DMS 273 treated with DMSO at 0.1 percent for 48 hours (cell line): ENCODE measurements around the gene SLC9A7.
"Not testable (repeated sequence)": the region's sequence is repeated elsewhere in the genome, so short reads cannot be mapped to it uniquely, and the experiment has no call there.

Experiments
- DNase-seq: peaks from one replicate; lab custom pipeline; 2025; lab: John Stamatoyannopoulos, UW

Gene SLC9A7

GRCh38 chrX:46754036-46754435 lies 4.9 kb downstream of the SLC9A7 start:
- no peak for DNase-seq

- DNase-seq = no peak
Observed at GRCh38 chrX:46750889-46751288, 8.0 kb downstream of the SLC9A7 start.

DNA sequence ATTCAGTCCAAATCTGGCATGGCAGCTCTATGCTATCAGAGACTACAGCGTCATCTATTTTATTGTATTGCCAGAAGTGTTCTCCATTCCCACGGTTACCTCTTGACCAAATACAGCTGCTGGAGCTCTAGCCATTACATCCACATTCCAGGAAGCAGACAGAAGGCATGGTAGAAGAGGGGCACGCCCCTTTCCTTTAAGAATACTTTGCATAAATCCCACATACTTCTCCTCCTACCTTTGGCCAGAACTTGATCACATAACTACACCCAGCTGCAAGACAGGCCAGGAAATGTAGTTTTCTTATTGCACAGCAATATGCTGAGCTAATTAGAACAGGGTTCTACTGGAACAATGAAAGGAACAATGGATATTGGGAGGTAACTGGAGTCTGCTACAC lies 14.9 kb downstream of the SLC9A7 start:
- no peak for DNase-seq

DNA sequence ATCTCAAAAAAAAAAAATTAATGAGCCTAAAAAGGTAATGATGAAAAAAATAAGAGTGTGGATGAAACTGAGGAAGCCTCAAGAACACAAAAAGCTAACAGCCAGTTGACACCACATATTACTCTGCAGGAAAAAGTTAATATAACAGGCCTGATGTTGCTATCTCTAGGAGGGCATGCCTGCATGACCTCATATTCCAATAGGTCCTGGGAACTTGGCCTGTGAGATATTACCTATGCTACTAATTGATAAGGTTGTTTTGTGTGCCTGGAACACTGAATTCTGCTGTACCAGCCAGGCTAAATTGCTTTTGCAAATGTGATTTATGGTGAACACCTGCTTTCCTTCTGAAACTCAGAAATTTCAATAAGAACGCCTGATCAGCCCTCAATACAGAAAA lies 15.9 kb downstream of the SLC9A7 start:
- no peak for DNase-seq

DNA sequence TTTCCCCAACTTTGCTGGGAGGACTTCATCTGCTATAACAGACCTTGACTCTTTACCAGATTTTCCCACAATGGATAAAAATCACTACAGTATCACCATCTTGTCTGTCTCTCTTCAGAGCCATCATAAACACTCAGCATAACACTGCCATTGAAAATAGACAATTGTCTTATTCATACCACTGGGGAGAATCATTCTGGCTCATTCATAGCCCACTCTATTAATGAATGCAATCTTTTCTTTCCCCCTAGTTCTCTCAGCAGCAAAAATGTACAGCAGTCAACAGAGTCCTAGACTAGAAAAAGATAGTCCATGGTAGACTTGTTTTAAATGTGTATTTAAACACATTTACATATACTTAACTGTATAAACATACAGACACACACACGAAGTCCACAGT lies 19.2 kb downstream of the SLC9A7 start:
- no peak for DNase-seq

- no peak for DNase-seq
Observed at GRCh38 chrX:46737462-46737861, 21.5 kb downstream of the SLC9A7 start.

DNA sequence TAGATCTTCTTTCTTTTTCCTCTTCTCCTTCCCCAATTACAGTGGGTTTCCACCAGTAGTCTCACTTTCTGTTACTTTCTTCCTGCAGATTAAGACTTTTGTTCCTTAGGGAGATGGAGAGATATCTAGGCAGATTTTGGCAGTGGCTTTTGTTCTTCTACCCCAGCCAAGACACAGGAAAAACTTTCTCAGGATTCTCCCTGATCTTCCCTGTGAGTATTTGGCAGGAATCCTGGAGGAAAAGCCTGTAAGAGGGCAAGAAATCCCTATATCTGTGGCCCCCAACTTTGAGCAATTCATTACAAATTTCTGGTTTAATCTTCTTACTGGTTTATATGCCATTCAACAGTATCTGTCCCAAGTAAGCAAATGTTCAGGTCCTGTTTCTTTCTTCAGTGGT lies 21.9 kb downstream of the SLC9A7 start:
- no peak for DNase-seq

- DNase-seq = no peak
Observed at GRCh38 chrX:46735622-46736021, 23.3 kb downstream of the SLC9A7 start.

DNA sequence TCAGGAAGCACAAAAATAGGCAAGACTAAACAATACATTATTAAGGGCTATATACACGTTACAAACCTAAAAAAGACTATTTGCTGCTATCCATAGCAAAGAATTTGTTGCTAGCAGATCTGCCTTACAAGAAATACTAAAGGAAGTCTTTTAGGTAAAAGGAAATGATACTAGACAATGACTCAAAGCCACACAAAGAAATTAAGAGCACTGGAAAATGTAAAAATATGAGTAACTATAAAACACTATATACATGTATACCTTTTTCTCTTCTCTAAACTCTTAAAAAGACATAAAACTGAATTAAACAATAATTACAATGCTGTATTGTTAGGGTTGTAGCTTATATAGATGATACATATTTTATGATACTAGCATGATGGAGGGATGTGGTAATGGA lies 25.7 kb downstream of the SLC9A7 start:
- no peak for DNase-seq

DNA sequence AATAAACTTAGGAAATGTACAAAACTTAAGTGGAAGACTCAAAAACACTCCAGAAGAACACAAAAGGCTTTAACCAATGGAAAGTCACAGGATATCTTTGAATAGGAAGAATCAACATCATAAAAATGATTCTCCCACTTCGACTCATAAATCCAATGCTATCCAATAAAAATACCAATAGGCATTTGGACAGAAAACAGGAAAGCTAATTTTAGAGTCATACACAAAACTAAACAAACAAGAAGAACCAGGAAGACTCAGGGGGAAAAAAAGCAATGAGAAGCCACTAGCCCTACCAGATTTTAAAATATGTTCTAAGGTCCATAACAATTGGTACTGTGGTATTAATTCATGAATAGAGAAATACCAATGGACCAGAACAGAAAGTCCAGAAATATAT lies 28.2 kb downstream of the SLC9A7 start:
- DNase-seq = no peak

GRCh38 chrX:46727441-46727840 lies 31.5 kb downstream of the SLC9A7 start:
- no peak for DNase-seq

DNA sequence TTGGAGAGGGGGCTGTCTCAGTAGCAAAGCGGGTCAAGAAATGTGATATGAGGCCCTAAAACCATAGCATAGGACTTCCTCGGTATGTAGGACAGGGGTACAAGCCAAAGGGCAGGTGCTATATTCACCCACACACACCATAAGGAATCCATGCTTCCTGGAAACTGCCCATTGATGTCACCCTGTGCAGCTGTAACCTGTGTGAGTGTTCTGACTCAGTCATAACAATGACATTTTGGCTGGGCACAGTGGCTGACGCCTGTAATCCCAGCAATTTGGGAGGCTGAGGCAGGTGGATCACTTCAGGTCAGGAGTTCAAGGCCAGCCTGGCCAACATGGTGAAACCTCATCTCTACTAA lies 35.4 kb downstream of the SLC9A7 start:
- not testable (repeated sequence) for DNase-seq

DNA sequence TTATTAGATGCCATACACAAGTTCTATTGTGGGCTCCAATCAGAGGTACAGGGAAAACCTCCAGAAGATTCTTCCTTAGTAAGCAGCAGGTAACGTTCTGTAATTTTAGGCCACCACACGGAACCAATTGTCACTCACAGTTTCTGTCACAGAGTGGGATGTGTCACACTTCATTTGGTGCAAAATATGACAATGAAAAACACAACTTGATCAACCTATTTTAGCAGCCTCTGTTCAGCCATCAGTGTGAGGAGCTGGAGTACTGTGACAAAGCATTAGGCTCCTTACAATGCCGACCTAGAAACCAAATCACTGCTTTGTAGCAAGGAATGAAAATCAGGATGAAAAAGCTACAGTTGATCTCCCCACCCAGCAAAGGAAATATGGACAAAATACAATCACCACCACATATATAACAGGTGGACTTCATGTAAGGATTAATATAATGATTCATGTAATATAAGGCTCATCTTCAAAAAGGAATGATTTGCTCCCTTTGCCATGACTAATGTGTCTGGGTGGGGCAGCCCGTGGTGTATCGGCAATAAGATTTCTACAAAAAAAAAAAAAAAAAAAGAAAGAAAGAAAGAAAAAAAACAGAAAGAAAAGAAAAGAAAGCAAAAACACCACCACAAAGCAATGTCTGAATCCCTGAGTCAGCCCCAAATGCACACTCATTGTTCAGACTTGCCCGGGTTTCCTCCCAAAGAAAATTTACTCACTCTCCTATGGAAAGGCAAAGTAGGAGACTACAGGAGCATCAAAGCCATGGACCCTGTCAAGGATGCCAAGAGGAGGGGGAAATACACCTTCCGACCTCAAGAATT lies 36.0 kb downstream of the SLC9A7 start:
- DNase-seq = no peak

DNA sequence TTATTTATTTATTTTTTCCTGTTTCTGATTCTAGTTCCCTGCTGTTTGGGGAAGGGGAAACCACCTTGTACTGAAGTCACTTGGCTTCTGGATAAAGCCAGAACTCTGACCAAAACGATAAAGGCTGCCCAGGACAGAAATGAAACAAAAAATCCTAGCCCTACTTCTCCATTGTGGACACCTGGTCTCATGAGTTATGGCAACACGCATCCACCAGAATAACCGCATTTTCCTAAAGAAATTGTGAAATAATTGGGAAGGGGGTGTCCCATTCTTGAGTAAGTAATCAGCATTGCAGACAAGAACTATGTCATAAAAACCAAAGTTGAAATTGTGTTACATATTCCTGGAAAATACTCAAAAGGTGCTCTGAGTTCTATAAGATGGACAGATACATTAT lies 42.1 kb downstream of the SLC9A7 start:
- no peak for DNase-seq

- DNase-seq = no peak
Observed at GRCh38 chrX:46715997-46716396, 42.9 kb downstream of the SLC9A7 start.

DNA sequence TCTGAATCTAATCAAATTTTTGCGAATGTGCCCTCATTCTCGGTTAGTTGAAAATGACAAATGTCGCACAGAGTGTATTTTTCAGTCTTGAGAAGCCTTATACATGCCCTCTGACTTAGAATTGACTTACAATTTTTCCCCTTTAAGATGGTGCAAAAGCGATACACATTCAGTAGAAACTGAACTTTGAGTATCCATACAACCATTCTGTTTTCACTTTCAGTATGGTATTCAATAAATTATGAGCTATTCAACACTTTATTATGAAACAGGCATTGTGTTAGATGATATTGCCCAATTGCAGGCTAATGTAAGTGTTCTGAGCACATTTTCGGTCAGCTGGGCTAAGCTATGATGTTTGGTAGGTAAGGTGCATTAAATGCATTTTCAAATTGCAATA lies 43.4 kb downstream of the SLC9A7 start:
- no peak for DNase-seq

GRCh38 chrX:46713672-46714490 lies 45.0 kb downstream of the SLC9A7 start:
- DNase-seq = no peak

DNA sequence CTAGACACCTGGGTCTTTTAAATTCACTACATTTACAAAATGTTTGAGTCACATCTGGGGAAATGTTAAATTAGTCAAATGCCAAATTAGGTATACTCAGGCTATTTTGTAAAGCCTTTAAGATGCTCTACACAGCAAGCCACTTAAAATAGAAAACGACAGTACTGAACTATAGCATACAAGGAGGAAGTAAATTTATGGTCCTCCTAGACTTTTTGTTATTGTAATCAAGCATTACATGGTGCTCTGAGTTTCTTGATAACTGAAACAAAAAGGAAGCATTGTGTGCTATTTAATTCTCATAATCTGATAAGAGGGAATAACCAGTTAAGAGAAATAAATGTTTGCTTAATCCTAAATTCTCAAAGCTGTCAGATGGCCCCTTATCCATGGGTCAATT lies 46.2 kb downstream of the SLC9A7 start:
- DNase-seq = no peak

DNA sequence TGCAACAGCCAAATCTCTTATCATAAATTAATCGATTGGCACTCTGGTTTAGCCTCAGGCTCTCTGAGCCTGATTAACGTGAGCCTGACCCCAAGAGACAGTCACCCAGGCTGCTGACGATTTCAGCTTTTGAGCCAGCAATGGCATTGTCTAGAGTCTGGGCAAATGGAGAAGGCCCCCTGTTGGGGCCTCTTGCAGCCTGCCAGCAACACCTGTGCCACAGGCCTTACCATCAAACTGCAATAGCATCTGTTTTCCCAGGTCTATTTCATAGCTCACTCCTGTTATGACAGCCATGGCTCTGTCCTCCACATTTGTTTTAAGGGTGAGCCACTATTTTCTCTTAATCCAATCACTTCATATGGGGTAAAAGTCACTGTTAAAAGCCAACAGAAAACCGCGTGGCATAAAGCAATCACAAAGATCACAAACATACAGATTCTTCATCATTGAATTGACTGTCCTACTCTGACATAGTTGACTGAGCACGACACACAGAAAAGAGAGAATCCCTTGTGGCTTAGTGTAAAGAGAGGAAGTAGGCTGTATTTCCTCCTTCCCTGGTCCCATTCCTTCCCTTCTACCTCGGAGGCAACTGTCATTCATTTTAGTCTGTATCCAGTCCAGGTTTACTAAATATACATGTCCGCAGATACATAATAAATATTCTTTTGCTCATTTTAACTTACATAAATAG lies 47.8 kb downstream of the SLC9A7 start:
- no peak for DNase-seq

DNA sequence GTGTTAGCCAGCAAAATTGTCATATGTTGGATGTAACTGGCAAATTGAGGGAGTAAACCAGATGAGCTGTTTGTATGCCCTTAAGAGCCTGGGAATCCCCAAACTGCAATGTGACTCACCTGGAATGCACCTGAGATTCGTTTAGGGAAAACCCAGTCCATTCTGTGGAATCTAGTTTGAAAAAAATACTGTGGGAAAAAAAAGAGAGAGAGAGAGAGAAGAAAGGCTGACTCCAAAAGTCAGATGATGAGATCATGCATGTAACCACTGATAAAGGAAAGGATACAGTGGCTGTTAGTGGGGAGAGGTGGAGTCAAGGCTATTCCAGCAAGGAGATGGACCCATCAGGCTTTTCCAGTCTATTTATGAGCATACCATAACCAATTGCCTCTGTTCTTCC lies 48.5 kb downstream of the SLC9A7 start:
- DNase-seq = no peak

GRCh38 chrX:46707274-46707965 lies 51.5 kb downstream of the SLC9A7 start:
- no peak for DNase-seq

DNA sequence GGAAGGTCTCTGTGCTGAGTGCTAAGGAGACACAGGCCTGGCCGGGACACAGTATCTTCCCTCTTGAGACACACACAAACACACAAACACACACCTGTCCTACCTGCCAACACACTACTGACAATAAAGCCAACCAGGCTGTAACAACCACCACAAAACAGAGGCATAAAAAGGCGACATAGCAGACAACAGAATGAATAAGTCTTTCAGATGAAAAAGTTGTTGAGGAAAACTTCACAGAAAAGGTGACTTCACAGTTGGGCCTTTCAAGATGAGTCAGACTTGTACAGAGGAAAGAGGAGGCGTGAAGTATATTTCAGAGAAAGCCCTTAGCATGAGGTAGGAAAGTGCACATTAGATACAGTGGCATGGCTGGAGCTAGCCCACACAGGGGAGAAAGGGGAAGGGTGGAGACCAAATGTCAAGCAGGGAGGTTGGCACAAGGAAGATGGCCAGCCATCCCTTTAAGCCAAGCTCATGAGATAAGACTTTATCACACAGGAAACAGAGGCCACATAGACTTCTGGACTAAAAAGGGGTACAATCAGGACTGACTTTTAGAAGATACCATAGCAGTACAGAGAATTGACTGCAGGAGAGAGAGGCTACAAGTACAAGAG lies 54.0 kb downstream of the SLC9A7 start:
- no peak for DNase-seq
